H1 (cell line): ENCODE measurements around the gene GLG1. TPM values are rescaled to one million over a fixed set of nuclear protein-coding genes. Genes with fewer than 3 reads are reported as not detected.

Experiments used
- CTCF ChIA-PET: fragments of 300-600 bp; sonication (Branson Sonifier 250); formaldehyde crosslinking; loops from one replicate; lab custom pipeline; 2021; ENCODE audit not compliant: partially characterized antibody; lab: Charles Lee
- POLR2A ChIA-PET: fragments of 300-600 bp; sonication (Branson Sonifier 250); formaldehyde crosslinking; loops from one replicate; lab custom pipeline; 2021; ENCODE audit warnings: inconsistent platforms; ENCODE audit not compliant: partially characterized antibody; lab: Charles Lee
- DNase-seq, 2 experiments: peaks; one replicate each; pipeline versions ENCODE4 v3.0.0 to v3.0.0-alpha.2; 2010 to 2022; ENCODE audit warnings: low spot score in 2 of 2, low read depth in 1 of 2, mixed read lengths in 1 of 2
- FAIRE-seq: peaks from 2 replicates; lab custom pipeline; 2011; peaks lifted over from hg19 to GRCh38; lab: Jason Lieb, UNC
- H2AFZ ChIP-seq: 2 replicates; pipeline ENCODE4 v1.8.1; 2012; ENCODE audit warnings: low read length, inconsistent platforms
- H2AK5ac ChIP-seq: 2 replicates; pipeline ENCODE4 v1.6.1; 2013; ENCODE audit warnings: low read depth, low read length
- H2BK120ac ChIP-seq: replicated peaks from 2 replicates; pipeline ENCODE3; 2013; ENCODE audit warnings: low read depth, low read length, inconsistent platforms
- H2BK12ac ChIP-seq: 2 replicates; pipeline ENCODE4 v1.6.1; 2013; ENCODE audit warnings: low read depth, low read length
- H2BK15ac ChIP-seq: 2 replicates; pipeline ENCODE4 v1.6.1; 2013; ENCODE audit warnings: low read length
- H2BK20ac ChIP-seq: 2 replicates; pipeline ENCODE4 v1.6.1; 2013; ENCODE audit warnings: low read length
- H2BK5ac ChIP-seq: 2 replicates; pipeline ENCODE4 v1.6.1; 2013; ENCODE audit warnings: low read depth, low read length
- H3K14ac ChIP-seq: 2 replicates; pipeline ENCODE4 v1.6.1; 2013; ENCODE audit warnings: inconsistent platforms; ENCODE audit not compliant: insufficient read length
- H3K18ac ChIP-seq: 2 replicates; pipeline ENCODE4 v1.6.1; 2013; ENCODE audit warnings: low read length; ENCODE audit errors: extremely low read depth
- H3K23ac ChIP-seq: 2 replicates; pipeline ENCODE4 v1.6.1; 2013; ENCODE audit warnings: inconsistent platforms; ENCODE audit not compliant: insufficient read length
- H3K23me2 ChIP-seq: 2 replicates; pipeline ENCODE4 v1.6.1; 2013; ENCODE audit warnings: low read depth, low read length
- H3K27ac ChIP-seq: 2 replicates; pipeline ENCODE4 v1.6.1; 2011; ENCODE audit warnings: low read depth, low read length, inconsistent platforms
- H3K27me3 ChIP-seq, 4 experiments: replicated peaks in 1 of 4; 1 replicate in 1 of 4; 2 replicates in 3 of 4; pipeline versions ENCODE4 v1.6.1 to v1.8.1; 2011 to 2013; ENCODE audit warnings: low read length in 3 of 4, mild to moderate bottlenecking in 3 of 4, inconsistent platforms in 2 of 4, mixed read lengths in 2 of 4, moderate library complexity in 1 of 4; ENCODE audit not compliant: control insufficient read depth in 3 of 4, insufficient read depth in 3 of 4; ENCODE audit errors: extremely low read depth in 1 of 4
- H3K36me3 ChIP-seq, 4 experiments: 2 replicates each; pipeline versions ENCODE4 v1.6.1 to v1.8.1; 2011 to 2013; ENCODE audit warnings: mild to moderate bottlenecking in 4 of 4, low read length in 3 of 4, moderate library complexity in 2 of 4, control low read depth in 1 of 4, inconsistent platforms in 1 of 4; ENCODE audit not compliant: insufficient read depth in 4 of 4, control insufficient read depth in 2 of 4
- H3K4ac ChIP-seq: replicated peaks from 2 replicates; pipeline ENCODE3; 2013; ENCODE audit warnings: low read length, low read depth, mixed read lengths, inconsistent platforms; ENCODE audit not compliant: insufficient read length
- H3K4me1 ChIP-seq, 4 experiments: replicated peaks in 1 of 4; 1 replicate in 1 of 4; 2 replicates in 3 of 4; pipeline versions ENCODE4 v1.6.1 to v1.8.1; 2011 to 2013; ENCODE audit warnings: low read length in 3 of 4, inconsistent platforms in 2 of 4, mixed read lengths in 1 of 4; ENCODE audit not compliant: insufficient read depth in 4 of 4, control insufficient read depth in 3 of 4
- H3K4me2 ChIP-seq, 2 experiments: 2 replicates each; pipeline versions ENCODE4 v1.6.1 to v1.8.1; 2011 to 2013; ENCODE audit warnings: low read depth in 2 of 2, low read length in 2 of 2, control low read depth in 1 of 2, inconsistent platforms in 1 of 2, mild to moderate bottlenecking in 1 of 2; ENCODE audit not compliant: insufficient read depth in 1 of 2
- H3K4me3 ChIP-seq, 4 experiments: fragments of 200-600, 300-600 bp in 1 of 4; sonication (generic), shearing (Covaris generic), sonication (Bioruptor Twin) in 1 of 4; 2 replicates each; pipeline versions ENCODE4 v1.5.1 to v1.8.1; 2011 to 2016; ENCODE audit warnings: low read length in 4 of 4, low read depth in 3 of 4, control low read depth in 2 of 4, inconsistent platforms in 2 of 4, mild to moderate bottlenecking in 2 of 4, mixed read lengths in 1 of 4, moderate library complexity in 1 of 4; ENCODE audit not compliant: insufficient read depth in 2 of 4; ENCODE audit errors: extremely low read depth in 1 of 4
- H3K56ac ChIP-seq: replicated peaks from 2 replicates; pipeline ENCODE3; 2013; ENCODE audit warnings: low read depth, mild to moderate bottlenecking, mixed read lengths, low read length, inconsistent platforms; ENCODE audit not compliant: insufficient read length
- H3K79me1 ChIP-seq: 2 replicates; pipeline ENCODE4 v1.6.1; 2013; ENCODE audit warnings: low read depth, low read length, control low read depth
- H3K79me2 ChIP-seq, 2 experiments: 2 replicates each; pipeline versions ENCODE4 v1.6.1 to v1.8.1; 2012 to 2013; ENCODE audit warnings: low read length in 2 of 2, mild to moderate bottlenecking in 2 of 2, inconsistent platforms in 1 of 2; ENCODE audit not compliant: insufficient read depth in 2 of 2, control insufficient read depth in 1 of 2
- H3K9ac ChIP-seq, 4 experiments: replicated peaks in 1 of 4; 1 replicate in 1 of 4; 2 replicates in 3 of 4; pipeline versions ENCODE4 v1.6.1 to v1.8.1; 2011 to 2013; ENCODE audit warnings: low read depth in 3 of 4, low read length in 3 of 4, control low read depth in 2 of 4, mild to moderate bottlenecking in 2 of 4, moderate library complexity in 2 of 4, inconsistent platforms in 1 of 4; ENCODE audit errors: extremely low read depth in 1 of 4
- H3K9me3 ChIP-seq, 2 experiments: 2 replicates each; pipeline versions ENCODE4 v1.6.1 to v1.8.1; 2012 to 2013; ENCODE audit warnings: mild to moderate bottlenecking in 2 of 2, moderate library complexity in 2 of 2, control low read depth in 1 of 2, inconsistent platforms in 1 of 2, low read depth in 1 of 2, low read length in 1 of 2, mixed read lengths in 1 of 2; ENCODE audit not compliant: insufficient read depth in 2 of 2
- H4K20me1 ChIP-seq, 2 experiments: replicated peaks in 1 of 2; 2 replicates each; pipeline versions ENCODE3 to v1.8.1; 2011 to 2013; ENCODE audit warnings: inconsistent platforms in 2 of 2, low read length in 2 of 2, mild to moderate bottlenecking in 1 of 2; ENCODE audit not compliant: insufficient read depth in 2 of 2, control insufficient read depth in 1 of 2
- H4K5ac ChIP-seq: 2 replicates; pipeline ENCODE4 v1.6.1; 2013; ENCODE audit warnings: low read length, low read depth, mixed read lengths, inconsistent platforms; ENCODE audit not compliant: insufficient read length
- H4K8ac ChIP-seq: 2 replicates; pipeline ENCODE4 v1.8.0; 2013; ENCODE audit warnings: mild to moderate bottlenecking, moderate library complexity, low read length, inconsistent platforms; ENCODE audit not compliant: insufficient read depth; ENCODE audit errors: extremely low read depth
- H4K91ac ChIP-seq: replicated peaks from 2 replicates; pipeline ENCODE3; 2013; ENCODE audit warnings: low read length, mixed read lengths, inconsistent platforms; ENCODE audit not compliant: insufficient read length
- ASH2L ChIP-seq: fragments of 200-600, 300-600 bp; sonication (generic); IDR thresholded peaks from one replicate; pipeline ENCODE4 v1.7.1; 2017; ENCODE audit warnings: low read length
- CEBPB ChIP-seq: IDR thresholded peaks from 2 replicates; pipeline ENCODE4 v1.6.1; 2012; ENCODE audit warnings: low read depth, low read length
- CHD2 ChIP-seq: IDR thresholded peaks from 2 replicates; pipeline ENCODE4 v1.6.1; 2012; ENCODE audit warnings: low read length, improper control_type of control experiment
- EZH2 ChIP-seq: fragments of 200-600 bp; sonication (generic); IDR thresholded peaks from 2 replicates; pipeline ENCODE4 v1.7.1; 2012; ENCODE audit warnings: low read depth, mild to moderate bottlenecking, moderate library complexity, low read length, inconsistent platforms; ENCODE audit not compliant: severe bottlenecking
- SIX5 ChIP-seq: IDR thresholded peaks from 2 replicates; pipeline ENCODE4 v1.6.1; 2011; ENCODE audit warnings: mild to moderate bottlenecking, low read depth, low read length
- SP4 ChIP-seq: IDR thresholded peaks from 2 replicates; pipeline ENCODE4 v1.6.1; 2012; ENCODE audit warnings: low read length, inconsistent platforms
- TEAD4 ChIP-seq: IDR thresholded peaks from 2 replicates; pipeline ENCODE4 v1.6.1; 2012; ENCODE audit warnings: low read depth, low read length, inconsistent platforms, mixed read lengths
- YY1 ChIP-seq: IDR thresholded peaks from 2 replicates; pipeline ENCODE4 v1.6.1; 2011; ENCODE audit warnings: low read depth, mild to moderate bottlenecking, low read length
- ZNF274 ChIP-seq: IDR thresholded peaks from 2 replicates; pipeline ENCODE4 v1.7.0; 2012; ENCODE audit warnings: low read length, borderline replicate concordance; ENCODE audit errors: extremely low read depth
- WGBS, 2 experiments: shearing (Covaris generic) in 1 of 2; methylation state at CpG; one replicate each; pipeline versions ENCODE4 v1.1.6 to v1.1.7; 2013 to 2015; ENCODE audit warnings: low lambda C conversion rate in 2 of 2, mixed read lengths in 2 of 2, inconsistent platforms in 1 of 2, low coverage in 1 of 2, missing lambda C conversion rate in 1 of 2; ENCODE audit not compliant: insufficient replicate concordance in 2 of 2, insufficient coverage in 1 of 2, insufficient read length in 1 of 2; ENCODE audit errors: extremely low coverage in 1 of 2, missing lambda C conversion rate in 1 of 2; 5-methylcytosine and 5-hydroxymethylcytosine counted together
- polyA plus RNA-seq, 7 experiments: library from polyadenylated mRNA; depleted of rRNA in 3 of 7; stranded (reverse) in 5 of 7; unstranded in 2 of 7; fragments of >200 nt in 5 of 7; fragments of 200-250 nt in 2 of 7; gene quantifications; 1 replicate in 5 of 7; 2 replicates in 1 of 7; 4 replicates in 1 of 7; pipeline versions ENCODE4 v1.2.1 to v1.2.3, GENCODE V29; 2011 to 2013; ENCODE audit warnings: missing spikeins in 2 of 7, mixed read lengths in 2 of 7
- total RNA-seq: library from RNA; stranded (reverse); fragmentation: NEBNext Ultra II Directional; extraction: Animal tissue kit (Norgen Biotek cat#: 25700); gene quantifications from 2 replicates; pipeline ENCODE4 v1.2.1, GENCODE V29; 2021

Gene GLG1
- total and polyA plus RNA-seq, 2 of the 8 experiments (the other 6 are each of a cell fraction or from before 2014, with no cell fraction given), result 53.4 to 139 TPM

GRCh38 chr16:74607310-74607961 lies 522 bp upstream of the GLG1 start:
- Histone ChIP-seq H3K23ac (no peak overlapping the region), H3K9ac (peak overlapping the region; percentile 37 to 96 (median 91)), H2BK12ac (no peak overlapping the region; the same call in 1 of the 2 replicates), H3K18ac (peak overlapping the region; percentile 79), H3K4me3 (peak overlapping the region; percentile 71 to 92 (median 89)), H3K4me2 (peak overlapping the region; percentile 84 to 87), H4K5ac (peak overlapping the region; percentile 20), H3K79me1 (no peaks in the 10 kb centered on the region; the same call in 1 of the 2 replicates), H2AK5ac (no peak overlapping the region), H3K9me3 (no peaks in the 10 kb centered on the region), H2BK20ac (no peak overlapping the region), H4K8ac (no peak overlapping the region)
- peak in 1 of 2 experiments; percentile 23 for DNase-seq
- FAIRE-seq, result no peak
- POLR2A ChIA-PET, result interaction anchor here (0.8 to 4.6 kb wide), 19 partner anchors 9 to 310 kb away, joined by 3 to 27 read pairs (median 4); partner anchors contain the start of gene RFWD3
- TF ChIP-seq ZNF274 (no peak), CHD2 (no peak), TEAD4 (no peak), CEBPB (peak; percentile 22; the same call in 1 of the 2 replicates), SP4 (no peak), YY1 (peak; percentile 88; the same call in 1 of the 2 replicates), ASH2L (peak; percentile 41), EZH2 (no peak), SIX5 (peak; percentile 48)
- TF ChIP-seq, all 59 proteins: peak for 4
- H3K27ac ChIP-seq, result peak overlapping the region; percentile 85; the same call in 1 of the 2 replicates
- H3K4me1 ChIP-seq, result peaks cover 2 to 7% (median 6%) of the 10 kb centered on the region in 4 experiments; a peak in 5 of 7 replicates
- 18% methylated on average over 14 of the region's 14 CpGs; no CpG with 5 or more reads in 1 of the 2 experiments for WGBS, 2 experiments
- H2BK120ac ChIP-seq, result peak overlapping the region; percentile 31
- CTCF ChIA-PET, result interaction anchor here (1.4 to 1.8 kb wide), 3 partner anchors 15 to 255 kb away, joined by 5 to 8 read pairs (median 6); no protein-coding TSS in a partner anchor
- no peak overlapping the region for H4K91ac ChIP-seq
- H3K14ac ChIP-seq, result no peak overlapping the region
- H4K20me1 ChIP-seq, result peaks cover 0 to 7% of the 10 kb centered on the region in 2 experiments
- H2BK15ac ChIP-seq, result no peak overlapping the region
- no peak overlapping the region for H3K4ac ChIP-seq
- peak overlapping the region; percentile 54; the same call in 1 of the 2 replicates for H2AFZ ChIP-seq
- H3K36me3 ChIP-seq, result no peaks in the 10 kb centered on the region
- H3K23me2 ChIP-seq, result peaks cover 4% of the 10 kb centered on the region
- peaks cover 25 to 41% of the 10 kb centered on the region in 2 experiments for H3K79me2 ChIP-seq
- H3K27me3 ChIP-seq, result no peaks in the 10 kb centered on the region
- H3K56ac ChIP-seq, result peak overlapping the region; percentile 16
- H2BK5ac ChIP-seq, result 0 out of 2 replicates have a peak overlapping the region, but pooled peaks have one; percentile 8
